A673 (cell line): ENCODE data around the gene MSI2.

Experiments
- CTCF ChIP-seq: fragments of 300-800, 200-600 bp; sonication (generic); conservative IDR thresholded peaks from 2 replicates; pipeline ENCODE4 v1.5.1; 2017; ENCODE audit warnings: low read depth, mild to moderate bottlenecking, antibody characterized with exemption, low read length, moderate library complexity, mixed read lengths
- EZH2 ChIP-seq: fragments of 200-600 bp; sonication (generic); IDR thresholded peaks from 2 replicates; pipeline ENCODE4 v1.6.1; 2017; ENCODE audit warnings: borderline replicate concordance, low read depth, mild to moderate bottlenecking, mixed read lengths, antibody characterized with exemption, low read length; ENCODE audit not compliant: poor library complexity, severe bottlenecking

DNA sequence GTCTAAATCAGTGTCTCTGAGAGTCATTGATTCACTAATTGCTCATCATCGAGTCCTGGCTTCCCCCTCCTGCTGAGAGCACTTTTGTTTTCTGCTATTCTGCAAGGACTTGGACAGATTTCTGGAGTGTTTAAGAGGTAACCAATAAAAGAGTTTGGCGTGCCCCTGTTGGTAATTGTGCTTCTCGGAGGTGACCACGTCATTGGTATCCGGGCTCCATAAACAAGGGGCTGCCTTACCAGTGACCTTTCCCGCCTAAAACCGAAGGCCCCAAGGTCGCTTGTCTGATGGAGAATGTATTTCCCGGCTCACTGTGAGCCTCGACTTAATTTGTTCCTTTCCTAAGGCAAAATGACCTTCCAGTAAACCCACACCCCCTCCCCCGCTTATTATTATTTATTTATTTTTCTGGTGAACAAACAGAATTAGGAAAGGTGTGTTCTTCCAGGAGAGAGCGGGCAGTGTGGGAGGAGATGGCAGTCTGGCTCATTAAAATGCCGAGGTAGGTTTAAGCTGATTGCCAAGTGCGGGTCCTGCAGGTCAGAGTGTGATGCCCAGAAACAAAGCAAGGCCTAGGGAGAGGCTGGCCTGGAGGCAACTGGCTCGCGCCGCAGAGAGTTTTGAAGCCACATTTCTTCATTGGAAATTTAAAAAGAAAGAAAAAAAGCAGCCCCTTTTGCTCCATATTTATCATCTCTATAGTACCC lies 30.2 kb downstream of the MSI2 start:
- TF ChIP-seq CTCF, result no peak
- no peak for TF ChIP-seq EZH2
